LNCAP (cell line): ENCODE data around the gene MPRIP.

ENCODE experiments used
- CTCF ChIP-seq: fragments of 450-650 bp; IDR thresholded peaks from 2 replicates; pipeline ENCODE4 v1.5.1; 2017; ENCODE audit warnings: mild to moderate bottlenecking

The MPRIP gene

DNA sequence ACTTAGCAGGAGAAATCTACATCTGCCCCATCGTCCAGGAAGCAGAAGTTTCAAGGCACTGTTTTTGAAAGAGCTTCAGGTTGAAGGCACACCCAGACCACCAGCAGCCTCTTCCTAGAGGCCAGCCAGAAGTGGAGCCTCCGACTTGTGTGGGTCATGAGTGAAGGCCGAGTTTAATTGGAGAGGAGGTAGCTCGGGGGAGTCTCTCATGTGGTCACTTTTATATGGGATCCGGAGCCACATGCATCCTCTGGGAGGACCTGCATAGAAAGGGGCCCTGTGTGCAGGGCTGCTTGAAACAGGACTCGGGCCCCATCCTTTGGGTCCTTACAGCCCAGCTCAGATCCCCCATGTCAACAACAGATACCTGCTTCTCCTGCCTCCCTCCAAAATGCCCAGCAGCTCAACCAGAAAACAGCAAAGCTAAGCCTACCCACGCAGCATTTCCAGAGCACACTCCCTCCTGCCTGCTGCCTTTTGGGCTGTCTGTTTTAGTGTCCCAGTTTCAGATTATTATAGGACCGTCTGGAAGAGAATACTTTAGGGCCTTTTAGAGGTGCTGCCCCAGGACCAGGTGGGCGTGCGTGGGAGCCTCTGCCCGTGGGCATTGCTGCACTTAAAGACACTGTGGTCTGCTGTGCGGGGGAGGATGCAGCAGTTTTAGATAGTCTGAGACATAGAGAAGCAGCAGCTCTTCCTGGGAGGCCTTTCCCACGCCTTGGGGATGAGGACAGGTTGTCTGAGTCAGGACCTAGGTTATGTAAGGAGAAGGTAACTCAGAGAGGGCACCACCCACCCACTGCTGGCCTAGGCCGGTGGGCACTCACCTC, 29.5 kb downstream of the MPRIP start:
- TF ChIP-seq CTCF, result no peak

DNA sequence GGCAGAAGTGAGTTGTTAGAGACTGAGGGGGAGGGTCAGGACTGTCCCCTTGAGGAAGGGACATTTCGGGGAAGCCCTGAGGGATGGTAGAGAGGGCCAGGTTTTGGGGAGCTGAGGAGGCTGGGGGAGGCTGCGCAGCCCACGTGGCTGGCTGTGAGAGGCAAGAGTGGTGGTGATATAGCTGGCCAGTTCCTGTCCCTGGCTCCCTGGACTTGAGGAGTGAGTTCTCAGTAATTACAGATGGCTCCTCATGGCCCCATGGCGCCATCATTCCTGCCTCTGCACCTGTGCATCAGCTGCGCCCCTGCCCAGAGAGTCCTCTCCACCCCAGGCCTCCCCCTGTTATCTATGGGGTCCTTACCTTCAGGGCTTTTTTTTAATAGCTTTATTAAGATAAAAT, 30.3 kb downstream of the MPRIP start:
- TF ChIP-seq CTCF, result no peak

DNA sequence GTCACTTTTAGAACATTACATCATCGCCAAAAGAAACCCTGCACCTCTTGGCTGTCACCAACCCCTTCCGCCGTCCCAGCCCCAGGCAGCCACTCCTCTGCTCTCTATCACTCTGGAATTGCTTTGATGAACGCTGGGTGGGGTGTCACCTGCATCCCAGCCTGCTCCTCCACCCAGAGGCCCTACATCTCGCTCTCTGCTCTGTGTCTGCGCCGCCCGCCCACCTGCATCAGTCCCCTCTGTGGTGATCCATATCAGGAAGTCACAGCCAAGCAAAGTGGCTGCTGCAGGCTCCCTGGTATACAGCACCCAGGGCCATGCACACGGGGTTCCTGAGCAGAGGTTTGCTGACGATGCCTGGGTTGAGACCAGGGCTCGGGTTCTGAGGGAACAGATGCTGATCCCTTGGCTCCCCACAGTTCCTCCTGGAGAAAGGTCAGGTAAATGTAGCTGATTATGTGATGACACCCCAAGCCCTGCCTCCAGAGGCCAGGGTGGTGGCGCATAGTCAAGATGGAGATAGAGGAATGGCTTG, 30.8 kb downstream of the MPRIP start:
- no peak for TF ChIP-seq CTCF

DNA sequence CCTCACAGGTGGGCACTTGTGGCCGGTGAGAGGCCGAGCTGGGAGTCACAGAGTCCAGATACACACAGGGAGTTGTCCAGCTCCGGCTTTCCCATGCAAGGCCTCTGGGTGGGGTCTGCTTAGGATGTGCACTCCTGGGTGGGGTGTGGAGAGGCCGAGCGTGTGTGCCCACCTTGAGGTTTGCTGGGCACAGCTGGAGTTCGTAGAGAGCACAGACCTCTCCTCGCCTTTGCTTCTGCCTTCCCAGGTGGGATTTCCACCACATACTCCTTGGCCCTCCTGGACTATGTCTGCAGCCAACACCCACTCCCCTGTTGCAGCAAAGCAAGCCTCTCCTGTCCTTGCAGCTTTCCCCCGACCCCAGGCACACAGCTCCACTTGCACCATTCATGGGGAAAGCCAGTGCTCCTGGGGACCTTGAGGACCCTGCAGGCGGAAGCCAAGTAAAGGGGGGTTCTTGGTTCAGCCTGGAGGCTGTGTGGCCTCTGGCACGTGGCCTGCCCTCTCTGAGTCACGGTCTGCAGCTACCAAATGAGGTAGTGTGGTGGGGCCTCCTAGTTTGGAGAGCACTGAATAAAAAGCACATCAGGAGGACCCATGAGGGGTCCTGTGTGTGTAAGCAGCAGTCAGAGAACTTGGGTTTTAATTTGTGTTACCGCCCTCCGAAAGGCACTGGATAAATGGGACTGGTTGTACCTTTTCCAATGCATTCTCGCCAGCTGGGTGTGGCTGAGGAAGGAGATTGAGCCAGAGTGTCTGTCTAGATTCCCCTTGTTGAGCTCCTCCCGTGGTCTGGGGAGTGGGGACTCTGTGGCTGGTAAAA, 31.5 kb downstream of the MPRIP start:
- no peak for TF ChIP-seq CTCF

GRCh38 chr17:17075125-17075781, 33.0 kb downstream of the MPRIP start:
- TF ChIP-seq CTCF, result no peak

GRCh38 chr17:17076066-17076465, 33.8 kb downstream of the MPRIP start:
- TF ChIP-seq CTCF, result no peak

DNA sequence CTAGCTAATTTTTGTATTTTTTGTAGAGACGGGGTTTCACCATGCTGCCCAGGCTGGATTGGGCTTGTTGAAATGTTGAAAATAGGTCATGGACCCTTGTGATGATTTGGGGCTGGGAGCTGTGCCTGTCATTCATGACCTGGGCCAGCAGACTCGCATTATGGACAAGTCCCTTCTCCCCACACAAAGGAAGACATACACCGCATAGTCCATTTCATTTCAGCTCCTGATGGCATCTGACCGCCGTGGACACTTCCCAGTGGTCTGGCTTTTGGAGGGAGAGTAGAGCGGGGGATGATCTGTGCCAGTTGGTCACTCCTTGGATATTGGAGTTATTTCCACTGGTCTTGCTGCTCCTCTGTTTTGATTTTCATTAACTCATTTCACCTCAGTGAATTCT, 34.8 kb downstream of the MPRIP start:
- no peak for TF ChIP-seq CTCF
